Measurements from ENCODE around the gene SERPINB5.

DNA sequence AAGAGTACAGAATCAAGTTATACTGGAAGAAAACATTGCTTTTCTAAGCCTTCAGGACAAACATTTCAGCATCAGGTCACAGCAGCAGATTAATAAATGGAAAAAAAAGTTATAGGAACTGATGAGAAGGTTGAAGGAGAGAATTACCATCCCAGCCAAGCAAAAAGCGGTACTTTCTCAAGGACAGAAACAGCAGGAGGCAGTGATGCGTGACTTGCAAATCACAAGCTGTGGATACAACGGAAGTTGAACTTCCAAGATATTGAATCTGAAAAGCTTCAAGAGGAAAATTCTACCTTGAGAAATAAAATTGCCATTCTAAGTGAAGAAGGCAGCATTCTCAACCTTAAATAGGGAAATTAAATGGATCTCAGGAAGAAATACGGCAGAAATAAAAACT, 46.9 kb downstream of the SERPINB5 start:
- TF ChIP-seq, protein P1, sequence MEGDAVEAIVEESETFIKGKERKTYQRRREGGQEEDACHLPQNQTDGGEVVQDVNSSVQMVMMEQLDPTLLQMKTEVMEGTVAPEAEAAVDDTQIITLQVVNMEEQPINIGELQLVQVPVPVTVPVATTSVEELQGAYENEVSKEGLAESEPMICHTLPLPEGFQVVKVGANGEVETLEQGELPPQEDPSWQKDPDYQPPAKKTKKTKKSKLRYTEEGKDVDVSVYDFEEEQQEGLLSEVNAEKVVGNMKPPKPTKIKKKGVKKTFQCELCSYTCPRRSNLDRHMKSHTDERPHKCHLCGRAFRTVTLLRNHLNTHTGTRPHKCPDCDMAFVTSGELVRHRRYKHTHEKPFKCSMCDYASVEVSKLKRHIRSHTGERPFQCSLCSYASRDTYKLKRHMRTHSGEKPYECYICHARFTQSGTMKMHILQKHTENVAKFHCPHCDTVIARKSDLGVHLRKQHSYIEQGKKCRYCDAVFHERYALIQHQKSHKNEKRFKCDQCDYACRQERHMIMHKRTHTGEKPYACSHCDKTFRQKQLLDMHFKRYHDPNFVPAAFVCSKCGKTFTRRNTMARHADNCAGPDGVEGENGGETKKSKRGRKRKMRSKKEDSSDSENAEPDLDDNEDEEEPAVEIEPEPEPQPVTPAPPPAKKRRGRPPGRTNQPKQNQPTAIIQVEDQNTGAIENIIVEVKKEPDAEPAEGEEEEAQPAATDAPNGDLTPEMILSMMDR (IDR thresholded peaks at IDR 0.05): no peak
- TF ChIP-seq EZH2 (IDR thresholded peaks at IDR 0.05; ENCODE audit: borderline replicate concordance, insufficient read depth, low read depth, low read length, poor library complexity, severe bottlenecking): no peak

All from B cell (primary cell).